HepG2 (cell line): ENCODE measurements around the gene TEAD1. TPM values are rescaled to one million over a fixed set of nuclear protein-coding genes. Genes with fewer than 3 reads are reported as not detected.

ENCODE experiments used
- ATAC-seq: fragments of 200-7000 bp; cut with Tn5 transposase; 3 replicates; pipeline ENCODE4 v1.9.1; 2020; ENCODE audit warnings: mild to moderate bottlenecking, moderate library complexity
- BruUV-seq: library from RNA; stranded (reverse); fragments of 400-500 nt; replicated peaks from 2 replicates; lab custom pipeline; 2021; lab: Mats Ljungman, UMichigan
- CTCF ChIA-PET: fragments of 300-600 bp; formaldehyde crosslinking; extraction: SDS; loops from one replicate; lab custom pipeline; 2021; ENCODE audit warnings: low total read pairs, inconsistent platforms, low intra/inter-chr PET ratio; lab: Yijun Ruan, JAX
- POLR2A ChIA-PET: fragments of 350-600 bp; sonication (Branson Sonifier 250); formaldehyde crosslinking; loops from one replicate; lab custom pipeline; 2020; ENCODE audit warnings: antibody characterized with exemption, inconsistent platforms; lab: Yijun Ruan, JAX
- DNase-seq: peaks from one replicate; pipeline ENCODE4 v3.0.0-alpha.2; 2015; ENCODE audit warnings: low spot score
- FAIRE-seq: peaks from 3 replicates; lab custom pipeline; 2011; peaks lifted over from hg19 to GRCh38; lab: Jason Lieb, UNC
- H2AFZ ChIP-seq: one replicate; pipeline ENCODE4 v1.6.1; 2011; ENCODE audit warnings: low read length, inconsistent platforms
- H3K27ac ChIP-seq: fragments of 300-600 bp; 3 replicates; pipeline ENCODE4 v1.8.0; 2011; ENCODE audit warnings: mixed run types, mild to moderate bottlenecking, mixed read lengths, low read length, inconsistent platforms; ENCODE audit not compliant: insufficient read depth; ENCODE audit errors: extremely low read length
- H3K27me3 ChIP-seq, 2 experiments: fragments of 200-600 bp in 1 of 2; 2 replicates in 1 of 2; 3 replicates in 1 of 2; pipeline versions ENCODE4 v1.6.0 to v1.8.0; 2011; ENCODE audit warnings: low read length in 2 of 2, mild to moderate bottlenecking in 2 of 2, moderate library complexity in 2 of 2, inconsistent platforms in 1 of 2; ENCODE audit not compliant: insufficient read depth in 2 of 2, control insufficient read depth in 1 of 2
- H3K36me3 ChIP-seq, 2 experiments: fragments of 200-600 bp in 1 of 2; replicated peaks in 1 of 2; 2 replicates in 1 of 2; 3 replicates in 1 of 2; pipeline versions ENCODE4 v1.5.1 to v1.8.0; 2011; ENCODE audit warnings: low read length in 2 of 2, inconsistent platforms in 1 of 2; ENCODE audit not compliant: insufficient read depth in 2 of 2, control insufficient read depth in 1 of 2
- H3K4me1 ChIP-seq: 2 replicates; pipeline ENCODE4 v1.5.1; 2012; ENCODE audit warnings: low read length, inconsistent platforms; ENCODE audit not compliant: insufficient read depth
- H3K4me2 ChIP-seq: 2 replicates; pipeline ENCODE4 v1.6.0; 2011; ENCODE audit warnings: low read depth, low read length, inconsistent platforms
- H3K4me3 ChIP-seq, 3 experiments: fragments of 200-600 bp in 1 of 3; sonication (generic), shearing (Covaris generic) in 1 of 3; replicated peaks in 1 of 3; 2 replicates each; pipeline ENCODE4 v1.5.1; 2011 to 2016; ENCODE audit warnings: low read length in 3 of 3, inconsistent platforms in 2 of 3, low read depth in 2 of 3, mild to moderate bottlenecking in 2 of 3, control low read depth in 1 of 3, mixed read lengths in 1 of 3; ENCODE audit not compliant: insufficient read depth in 1 of 3
- H3K79me2 ChIP-seq: one replicate; pipeline ENCODE4 v1.6.1; 2011; ENCODE audit warnings: low read length, inconsistent platforms; ENCODE audit not compliant: insufficient read depth
- H3K9ac ChIP-seq: 2 replicates; pipeline ENCODE4 v1.6.0; 2011; ENCODE audit warnings: mild to moderate bottlenecking, low read depth, low read length, inconsistent platforms; ENCODE audit not compliant: insufficient read depth
- H3K9me3 ChIP-seq: 2 replicates; pipeline ENCODE4 v1.5.1; 2012; ENCODE audit warnings: mild to moderate bottlenecking, low read length
- H4K20me1 ChIP-seq: 2 replicates; pipeline ENCODE4 v1.6.0; 2011; ENCODE audit warnings: inconsistent platforms, mild to moderate bottlenecking, low read length, moderate library complexity; ENCODE audit not compliant: insufficient read depth
- GMEB1 ChIP-seq: sonication (generic); formaldehyde crosslinking; IDR thresholded peaks from 2 replicates; pipeline ENCODE4 v1.5.1; 2020; ENCODE audit warnings: missing genetic modification reagents, mild to moderate bottlenecking, borderline replicate concordance
- GTF3A ChIP-seq: sonication (generic); formaldehyde crosslinking; conservative IDR thresholded peaks from 2 replicates; pipeline ENCODE4 v1.4.0; 2020; ENCODE audit warnings: mild to moderate bottlenecking, missing genetic modification reagents
- HNRNPH1 ChIP-seq: fragments of 200-400 bp; formaldehyde crosslinking; optimal IDR thresholded peaks from 2 replicates; pipeline ENCODE3; 2017; ENCODE audit warnings: mild to moderate bottlenecking, low read depth, low read length
- IRF2 ChIP-seq: IDR thresholded peaks from 2 replicates; pipeline ENCODE4 v1.6.1; 2018; ENCODE audit warnings: missing genetic modification reagents, missing compliant biosample characterization
- JUND ChIP-seq: sonication (generic); formaldehyde crosslinking; IDR thresholded peaks from 2 replicates; pipeline ENCODE4 v1.8.0; 2022; ENCODE audit warnings: mild to moderate bottlenecking, missing genetic modification reagents
- NCOA5 ChIP-seq: sonication (generic); formaldehyde crosslinking; IDR thresholded peaks from 2 replicates; pipeline ENCODE4 v1.4.0; 2020; ENCODE audit warnings: missing genetic modification reagents
- NFYB ChIP-seq: sonication (generic); formaldehyde crosslinking; IDR thresholded peaks from 2 replicates; pipeline ENCODE4 v1.4.0; 2020; ENCODE audit warnings: missing genetic modification reagents
- NONO ChIP-seq, 2 experiments: fragments of 450-650 bp in 1 of 2; sonication (generic) in 1 of 2; formaldehyde crosslinking in 1 of 2; IDR thresholded peaks in 1 of 2; conservative IDR thresholded peaks in 1 of 2; 2 replicates each; pipeline versions ENCODE4 v1.6.1 to v1.8.0; 2017 to 2022; ENCODE audit warnings: mild to moderate bottlenecking in 1 of 2, missing genetic modification reagents in 1 of 2, moderate library complexity in 1 of 2
- PCBP2 ChIP-seq: fragments of 200-400 bp; formaldehyde crosslinking; optimal IDR thresholded peaks from 2 replicates; pipeline ENCODE3; 2018; ENCODE audit warnings: low read length, low read depth; ENCODE audit not compliant: poor library complexity, severe bottlenecking
- RFX3 ChIP-seq: IDR thresholded peaks from 2 replicates; pipeline ENCODE4 v1.6.1; 2016; ENCODE audit warnings: missing biosample characterization, missing genetic modification reagents
- SKIL ChIP-seq: sonication (generic); formaldehyde crosslinking; IDR thresholded peaks from 2 replicates; pipeline ENCODE4 v1.8.0; 2022; ENCODE audit warnings: missing genetic modification reagents, mild to moderate bottlenecking, moderate library complexity, borderline replicate concordance
- ZHX1 ChIP-seq: sonication (generic); formaldehyde crosslinking; IDR thresholded peaks from 2 replicates; pipeline ENCODE4 v1.8.1; 2022; ENCODE audit warnings: low read depth, mild to moderate bottlenecking, missing genetic modification reagents
- ZNF30 ChIP-seq: sonication (generic); formaldehyde crosslinking; IDR thresholded peaks from 2 replicates; pipeline ENCODE4 v1.5.0; 2020; ENCODE audit warnings: mild to moderate bottlenecking, missing genetic modification reagents
- ZNF709 ChIP-seq: sonication (generic); formaldehyde crosslinking; IDR thresholded peaks from 2 replicates; pipeline ENCODE4 v1.5.0; 2020; ENCODE audit warnings: mild to moderate bottlenecking, missing genetic modification reagents
- ZSCAN25 ChIP-seq: sonication (generic); formaldehyde crosslinking; IDR thresholded peaks from 2 replicates; pipeline ENCODE4 v1.8.0; 2022; ENCODE audit warnings: mild to moderate bottlenecking, missing genetic modification reagents
- WGBS: methylation state at CpG from one replicate; pipeline ENCODE4 v1.1.6; 2017; ENCODE audit warnings: low lambda C conversion rate; 5-methylcytosine and 5-hydroxymethylcytosine counted together
- in situ Hi-C: cut with HindIII; loops from 2 replicates; pipeline ENCODE4 v1.10.0; 2017; ENCODE audit warnings: low pct_unique_long_range_greater_than_20kb; ENCODE audit not compliant: extremely low pct_ligation_motif_present
- intact Hi-C: fragments of 100-400 bp; cut with micrococcal nuclease; formaldehyde crosslinking; loops from one replicate; pipeline ENCODE4 v1.10.0; 2022; ENCODE audit not compliant: unreplicated experiment
- polyA plus RNA-seq, 8 experiments: library from polyadenylated mRNA; depleted of rRNA in 3 of 8; stranded (reverse) in 7 of 8; unstranded in 1 of 8; fragments of >200 nt; fragmentation: Illumina TruSeq in 4 of 8; extraction: Trizol in 4 of 8; gene quantifications; 2 replicates each; pipeline versions ENCODE4 v1.2.1 to v1.2.3, GENCODE V29; 2011 to 2016; ENCODE audit warnings: low read depth in 4 of 8, missing spikeins in 1 of 8, mixed read lengths in 1 of 8; ENCODE audit not compliant: insufficient read depth in 1 of 8
- total RNA-seq, 5 experiments: library from RNA; depleted of rRNA; stranded (reverse); fragments of >200 nt; fragmentation: Illumina TruSeq; extraction: Trizol; gene quantifications; 2 replicates each; pipeline ENCODE4 v1.2.3, GENCODE V29; 2016; ENCODE audit warnings: low read depth in 1 of 5

The TEAD1 gene
- total and polyA plus RNA-seq, 2 of the 13 experiments (the other 11 are each of a cell fraction or from before 2014, with no cell fraction given), result 20.1 to 30.5 TPM

GRCh38 chr11:12865863-12866595 is 191.8 kb downstream of the TEAD1 start:
- TF ChIP-seq HNRNPH1 (no peak), PCBP2 (no peak), NONO (IDR thresholded peaks at IDR 0.05) (no peak), NONO (CRISPR knock-in tag; conservative IDR thresholded peaks at IDR 0.05) (no peak), IRF2 (CRISPR knock-in tag) (no peak), SKIL (CRISPR knock-in tag) (no peak), GTF3A (CRISPR knock-in tag) (no peak), ZNF30 (no peak), NCOA5 (CRISPR knock-in tag) (no peak), ZNF709 (CRISPR knock-in tag) (no peak), RFX3 (CRISPR knock-in tag) (no peak), GMEB1 (no peak), ZHX1 (CRISPR knock-in tag) (no peak), JUND (CRISPR knock-in tag) (no peak), NFYB (CRISPR knock-in tag) (no peak), ZSCAN25 (no peak)
- no peak overlapping the region for H3K4me2 ChIP-seq
- H3K27ac ChIP-seq, result no peak overlapping the region
- H2AFZ ChIP-seq, result no peak overlapping the region
- peaks cover 3 to 26% of the 10 kb centered on the region in 2 experiments; a peak in 3 of 5 replicates for H3K36me3 ChIP-seq
- H3K4me3 ChIP-seq, result no peak overlapping the region
- H3K4me1 ChIP-seq, result peaks cover 9% of the 10 kb centered on the region; the same call in 1 of the 2 replicates
- H3K9ac ChIP-seq, result no peak overlapping the region
- no TSS peak for BruUV-seq
- ChIA-PET CTCF (no interaction called here), POLR2A (no interaction called here)
- intact Hi-C loops, result no loop called here
- no peaks in the 10 kb centered on the region for H4K20me1 ChIP-seq
- in situ Hi-C loops, result no loop called here
- no peaks in the 10 kb centered on the region for H3K79me2 ChIP-seq
- H3K9me3 ChIP-seq, result no peaks in the 10 kb centered on the region
- DNase-seq (no peak), FAIRE-seq (no peak), ATAC-seq (no peak)
- WGBS, result 97% methylated on average over 6 of the region's 6 CpGs
- H3K27me3 ChIP-seq, result no peaks in the 10 kb centered on the region
